Erythroblast (primary cell): ENCODE data around the gene HNF1A.

Experiments used
- GATA1 ChIP-seq: IDR thresholded peaks from 2 replicates; pipeline ENCODE4 v1.6.1; 2011; ENCODE audit warnings: low read depth, mild to moderate bottlenecking, control low read depth, low read length, moderate library complexity
- POLR2A ChIP-seq: IDR thresholded peaks from 2 replicates; pipeline ENCODE4 v1.6.1; 2011; ENCODE audit warnings: mild to moderate bottlenecking, low read length

DNA sequence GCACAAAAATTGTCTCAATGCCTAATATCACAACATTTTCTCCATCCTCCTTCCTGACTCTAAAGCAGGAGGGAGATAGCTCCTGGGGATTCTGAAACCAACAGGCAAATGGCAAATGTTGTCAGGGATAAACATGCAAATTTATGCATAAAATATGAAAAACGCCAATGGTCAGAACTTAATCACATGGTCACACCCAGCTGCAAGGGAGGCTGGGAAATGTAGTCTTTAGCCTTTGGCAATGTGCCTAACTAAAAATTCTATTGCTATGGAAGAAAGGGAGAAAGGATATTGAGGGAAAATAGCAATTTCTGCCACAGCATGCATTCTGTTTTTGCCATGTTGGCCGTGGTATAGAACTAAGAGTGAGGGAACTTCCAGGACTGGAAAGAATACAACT is 72.4 kb downstream of the HNF1A start:
- TF ChIP-seq POLR2A (no peak), GATA1 (no peak)
